ENCODE data around the gene MTM1. TPM values are rescaled to one million over a fixed set of nuclear protein-coding genes. Genes with fewer than 3 reads are reported as not detected.

Gene MTM1
- total RNA-seq, 4 donors from 2014 or later: 13.9 to 21.1 (median 16.2) TPM

GRCh38 chrX:150690126-150690525 is 121.7 kb downstream of the MTM1 start:
- no peak for TF ChIP-seq CTCF (IDR thresholded peaks at IDR 0.05; ENCODE audit: low read depth)

- TF ChIP-seq CTCF (IDR thresholded peaks at IDR 0.05; ENCODE audit: low read depth): no peak
Observed at GRCh38 chrX:150692296-150692695, 123.9 kb downstream of the MTM1 start.

GRCh38 chrX:150692831-150693724 is 124.7 kb downstream of the MTM1 start, which contains the start of gene MTMR1:
Gene MTMR1 (plus strand): TSS chrX:150693396. CDS start chrX:150693531, 135 bp downstream.
- TF ChIP-seq CTCF (IDR thresholded peaks at IDR 0.05; ENCODE audit: low read depth): no peak

GRCh38 chrX:150693725-150694574 is 125.5 kb downstream of the MTM1 start:
- no peak for TF ChIP-seq CTCF (IDR thresholded peaks at IDR 0.05; ENCODE audit: low read depth)

GRCh38 chrX:150694738-150695410 is 126.5 kb downstream of the MTM1 start:
- TF ChIP-seq CTCF (IDR thresholded peaks at IDR 0.05; ENCODE audit: low read depth): no peak

GRCh38 chrX:150696331-150696730 is 127.9 kb downstream of the MTM1 start:
- no peak for TF ChIP-seq CTCF (IDR thresholded peaks at IDR 0.05; ENCODE audit: low read depth)

Data from subcutaneous adipose tissue (tissue), 4 donors.